NCI-H2227 (cell line): ENCODE data around the gene FGF19.

Experiments used
- DNase-seq: peaks from one replicate; lab custom pipeline; 2025; ENCODE audit not compliant: unreplicated experiment; lab: John Stamatoyannopoulos, UW

FGF19 gene

DNA sequence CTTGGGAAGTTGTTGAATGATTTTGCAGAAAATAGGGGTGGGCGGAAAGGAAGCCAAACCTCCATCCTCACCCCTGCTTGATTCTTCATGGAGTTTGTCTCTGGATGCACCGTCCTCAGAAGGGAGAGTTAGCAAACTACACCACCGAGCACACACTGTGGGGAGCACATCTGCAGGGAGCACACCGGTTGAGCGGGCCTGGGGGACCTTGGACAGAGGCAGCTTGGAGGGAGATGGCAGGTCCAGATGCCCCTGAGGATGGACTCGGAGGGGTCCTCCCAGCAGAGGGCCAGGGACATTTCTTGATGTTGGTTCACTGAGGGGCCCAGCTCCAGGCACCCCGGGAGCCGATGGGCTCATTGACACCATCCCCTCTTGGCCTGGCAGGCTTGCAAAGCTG is 15.1 kb upstream of the FGF19 start:
- no peak for DNase-seq

DNA sequence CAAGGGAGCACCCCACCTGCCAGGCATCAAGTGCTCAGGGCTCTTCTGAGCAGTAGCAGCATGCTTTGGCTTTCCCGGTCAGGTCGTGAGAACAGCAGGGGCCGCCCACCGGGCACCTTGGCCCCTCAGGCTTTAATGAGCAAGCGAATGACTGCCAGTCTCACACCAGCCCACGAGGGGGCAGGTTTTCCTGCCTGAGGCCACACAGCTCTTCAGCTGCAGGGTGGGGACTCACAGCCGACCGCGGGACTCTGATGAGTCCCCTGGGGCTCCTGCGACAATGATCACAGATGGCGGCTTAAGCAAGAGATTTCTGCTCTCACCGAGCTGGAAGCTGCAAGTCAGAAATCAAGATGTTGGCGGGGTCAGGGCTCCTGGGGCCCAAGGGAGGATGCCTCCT is 14.3 kb upstream of the FGF19 start:
- DNase-seq = peak; percentile 67

DNA sequence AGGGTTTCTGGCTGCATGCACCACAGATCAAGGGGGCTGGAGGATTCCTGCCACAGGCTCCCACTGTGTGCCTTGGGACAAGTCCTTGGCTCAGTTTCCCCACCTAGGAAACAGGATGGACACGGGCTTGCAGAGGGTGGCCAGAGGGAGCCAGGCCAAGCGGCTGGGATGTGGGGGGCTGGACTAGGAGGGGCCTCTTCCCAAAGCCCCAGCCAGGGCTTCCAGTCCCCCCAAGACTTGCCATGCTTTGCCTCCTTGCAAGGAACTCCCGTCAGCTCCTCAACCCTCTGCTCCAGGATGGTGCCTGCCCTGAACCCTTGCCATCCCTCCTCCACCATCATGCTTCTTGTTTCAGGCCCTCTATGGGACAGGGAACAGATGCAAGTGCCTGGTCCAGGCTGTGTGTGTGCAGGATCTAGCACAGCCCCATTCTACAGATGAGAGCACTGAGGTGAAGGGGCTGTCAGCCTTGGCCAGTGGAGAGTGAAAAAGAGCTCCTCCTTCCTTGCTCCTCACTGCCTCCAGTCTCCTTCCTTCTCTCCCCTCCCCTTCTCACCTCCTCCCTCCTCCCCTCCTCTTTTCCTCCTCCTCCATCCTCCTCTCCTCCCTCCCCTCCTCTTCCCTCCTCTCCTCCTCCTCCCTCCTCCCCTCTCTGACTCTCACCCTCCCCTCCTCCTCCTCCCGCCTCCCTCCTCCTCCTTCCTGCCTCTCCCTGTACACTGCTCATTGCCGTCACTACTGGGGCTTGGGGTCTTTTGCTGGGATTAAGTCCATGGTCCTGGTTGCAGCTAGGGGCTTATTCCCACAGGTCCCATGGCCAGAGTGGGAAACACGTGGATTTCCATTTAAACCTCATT is 13.3 kb upstream of the FGF19 start:
- no peak for DNase-seq

DNA sequence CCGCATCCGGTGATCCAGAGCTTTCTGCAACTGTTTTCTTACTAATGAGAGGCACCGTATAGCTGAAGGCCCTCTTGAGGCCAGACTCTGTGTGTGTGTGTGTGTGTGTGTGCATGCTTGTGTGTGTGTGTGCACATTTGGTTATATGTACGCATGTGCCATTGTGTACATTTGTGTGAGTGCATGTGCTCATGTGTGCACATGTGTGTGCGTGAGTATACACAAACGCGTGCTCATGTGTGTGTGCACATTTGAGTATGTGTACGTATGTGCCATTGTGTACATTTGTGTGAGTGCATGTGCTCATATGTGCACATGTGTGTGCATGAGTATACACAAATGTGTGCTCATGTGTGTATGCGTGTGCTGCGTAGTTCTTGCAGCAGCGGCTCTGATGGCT is 12.3 kb upstream of the FGF19 start:
- DNase-seq = no peak

DNA sequence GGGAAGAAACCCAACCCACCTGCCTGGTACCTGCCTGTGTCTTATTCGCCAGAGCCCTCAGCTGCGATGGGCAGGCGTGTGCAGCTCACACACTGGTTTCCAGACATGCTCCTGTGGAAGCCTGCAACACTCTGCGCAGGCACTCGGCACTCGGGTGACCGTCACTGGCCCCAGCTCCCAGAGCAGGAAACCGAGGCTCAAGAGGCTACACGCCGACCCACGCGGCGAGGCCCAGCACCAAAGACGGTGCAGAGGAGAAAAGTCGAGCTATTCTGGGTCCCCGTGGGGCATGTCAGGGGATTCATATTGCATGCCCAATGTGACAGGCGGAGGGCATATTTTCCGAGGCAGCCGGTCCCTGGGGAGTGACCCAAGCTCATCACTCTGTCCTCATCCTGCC is 11.6 kb upstream of the FGF19 start:
- no peak for DNase-seq

DNA sequence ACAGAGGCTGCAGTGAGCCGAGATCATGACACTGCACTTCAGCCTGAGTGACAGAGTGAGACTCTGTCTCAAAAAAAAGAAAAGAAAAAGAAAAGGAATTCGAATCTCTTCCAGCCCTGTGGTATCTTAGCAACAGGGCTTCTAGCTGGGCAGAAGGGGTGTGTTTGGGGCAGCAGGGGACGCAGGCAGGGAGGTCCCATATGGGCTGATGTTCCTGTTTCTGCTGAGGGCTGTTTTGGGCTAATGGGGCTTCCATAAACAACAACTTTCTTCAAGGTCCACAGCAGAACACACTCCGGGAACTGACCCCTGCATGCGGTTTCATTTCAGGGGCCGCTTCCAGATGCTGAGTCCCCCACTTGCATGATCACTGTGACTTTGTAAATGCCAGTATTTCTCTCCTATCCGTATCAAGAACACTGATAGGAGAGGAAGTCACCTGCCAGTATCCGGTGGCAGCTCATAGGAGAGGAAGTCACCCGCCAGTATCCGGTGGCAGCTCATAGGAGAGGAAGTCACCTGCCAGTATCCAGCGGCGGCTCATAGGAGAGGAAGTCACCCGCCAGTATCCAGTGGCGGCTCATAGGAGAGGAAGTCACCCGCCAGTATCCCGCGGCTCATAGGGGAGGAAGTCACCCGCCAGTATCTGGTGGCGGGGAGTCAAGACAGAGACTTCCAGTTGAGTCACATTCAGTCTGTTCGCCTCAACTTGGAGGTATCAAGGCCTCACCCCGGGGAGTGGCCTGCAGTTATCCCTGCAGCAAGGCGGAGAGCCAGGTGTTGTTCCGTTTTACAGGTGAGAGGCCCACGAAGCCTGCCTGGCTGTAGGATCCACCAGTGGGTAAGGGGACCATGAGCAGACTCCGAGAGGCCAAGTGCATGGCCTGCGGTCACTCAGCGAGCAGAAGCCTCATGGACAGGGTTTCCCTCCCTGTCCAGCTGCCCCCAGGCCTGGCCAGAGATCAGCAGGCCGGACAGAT is 8.3 kb upstream of the FGF19 start:
- no peak for DNase-seq

DNA sequence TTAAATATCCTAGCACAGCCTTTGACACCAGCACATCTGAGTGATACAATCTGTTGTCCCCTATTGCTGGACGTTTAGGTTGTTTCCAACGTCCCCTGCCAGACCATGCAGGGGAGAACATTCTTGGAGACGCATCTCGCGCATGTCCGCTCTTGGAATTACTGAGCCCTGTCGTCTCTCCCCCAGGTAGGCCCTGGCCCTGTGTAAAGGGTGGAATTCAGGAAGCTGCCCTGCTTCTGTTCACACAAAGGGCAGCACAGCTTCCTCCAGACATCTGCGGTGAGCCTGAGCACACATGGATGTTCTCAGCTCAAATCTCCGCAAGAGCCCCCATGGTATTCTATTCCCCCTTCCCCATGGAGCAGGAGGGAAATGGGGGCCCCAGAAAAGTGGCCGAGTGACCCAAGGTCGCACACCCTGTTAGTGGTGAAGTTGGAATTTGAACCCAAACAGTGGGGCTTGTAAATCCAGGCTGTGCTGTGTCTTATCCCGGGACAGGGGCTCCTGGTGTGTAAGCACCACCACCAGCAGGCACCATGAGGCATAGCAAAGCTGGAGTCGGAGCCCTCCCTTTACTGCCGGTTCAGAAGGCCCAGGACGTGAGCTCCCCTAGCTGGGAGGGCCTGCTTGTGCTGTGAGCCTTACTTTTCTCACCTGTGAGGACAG is 5.0 kb upstream of the FGF19 start:
- DNase-seq = no peak

DNA sequence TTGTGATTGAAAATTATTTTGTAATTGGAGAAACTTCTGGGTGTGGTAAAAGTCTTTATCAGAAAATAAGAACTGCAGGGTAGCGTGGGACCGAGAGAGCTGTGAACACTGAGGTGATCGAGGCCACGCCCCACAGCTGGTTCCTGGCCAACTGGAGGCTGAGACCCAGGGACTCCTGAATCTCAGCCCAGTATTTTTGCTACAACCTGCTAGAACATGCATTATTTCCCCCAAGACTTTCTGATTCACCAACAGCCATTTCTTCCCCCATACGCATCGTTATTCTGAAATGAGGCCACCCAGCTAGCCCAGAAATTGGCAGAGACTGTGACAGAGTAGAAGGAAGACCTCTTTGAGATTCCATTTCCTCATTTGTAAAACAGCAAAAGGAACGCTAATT is 3.4 kb upstream of the FGF19 start:
- no peak for DNase-seq

DNA sequence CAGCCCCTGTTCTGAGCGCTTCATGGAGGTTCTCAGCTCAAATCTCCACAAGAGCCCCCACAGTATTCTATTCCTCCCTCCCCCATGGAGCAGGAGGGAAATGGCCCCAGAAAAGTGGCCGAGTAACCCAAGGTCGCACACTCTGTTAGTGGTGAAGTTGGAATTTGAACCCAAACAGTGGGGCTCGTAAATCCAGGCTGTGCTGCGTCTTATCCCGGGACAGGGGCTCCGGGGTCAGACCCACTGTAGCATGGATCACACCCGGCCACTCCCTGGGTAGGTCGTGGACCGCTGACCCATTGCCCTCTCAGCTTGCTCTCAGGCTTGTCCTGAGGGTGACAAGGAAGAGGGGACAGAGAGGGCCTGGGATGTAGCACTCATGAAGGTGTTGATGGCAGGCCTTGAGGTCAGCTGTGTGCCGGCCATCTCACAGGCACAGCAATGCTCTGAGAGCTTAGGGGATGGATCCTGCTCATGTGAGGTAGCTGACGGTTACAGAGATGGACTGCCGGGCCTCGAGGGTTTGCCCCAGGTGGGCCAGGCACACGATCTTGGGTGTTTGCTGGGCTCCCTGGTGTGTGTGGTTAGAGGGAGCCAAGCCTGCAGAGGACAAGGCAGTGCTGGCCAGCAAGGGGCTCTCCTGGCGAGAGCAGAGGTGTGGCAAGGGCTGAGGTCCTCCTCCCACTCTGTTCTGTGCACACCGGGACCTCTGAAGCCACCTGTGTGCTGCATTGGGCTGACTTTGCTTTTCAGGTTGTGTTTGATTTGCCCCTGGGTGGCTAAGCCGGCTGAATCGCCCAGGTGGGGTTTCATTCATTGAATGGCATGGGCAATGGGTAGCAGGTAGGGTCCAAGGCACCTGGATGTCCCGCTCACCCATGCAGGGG is 2.3 kb upstream of the FGF19 start:
- no peak for DNase-seq

DNA sequence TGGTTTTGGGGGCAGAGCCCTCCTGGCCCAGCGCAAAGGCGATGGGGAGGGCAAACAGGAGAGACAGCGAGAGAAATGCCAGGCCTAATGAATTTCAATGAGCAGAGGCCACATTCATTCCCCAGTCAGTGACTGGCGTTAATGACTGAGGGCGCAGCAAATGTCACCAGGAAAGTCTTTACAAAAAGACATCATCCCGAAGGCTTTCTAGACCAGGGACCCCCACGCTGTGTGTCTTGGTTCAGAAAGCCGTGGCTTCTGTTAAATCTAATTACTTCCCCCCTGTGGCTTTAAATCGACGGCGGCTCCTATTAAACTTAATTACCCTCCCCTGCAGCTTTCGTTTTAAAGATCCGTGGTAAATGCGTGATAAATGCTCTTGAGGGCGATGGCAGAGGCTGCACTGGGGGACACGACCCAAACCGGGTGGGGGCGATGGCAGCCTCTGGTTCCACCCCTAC is 1.6 kb upstream of the FGF19 start:
- peak; percentile 81 for DNase-seq

DNA sequence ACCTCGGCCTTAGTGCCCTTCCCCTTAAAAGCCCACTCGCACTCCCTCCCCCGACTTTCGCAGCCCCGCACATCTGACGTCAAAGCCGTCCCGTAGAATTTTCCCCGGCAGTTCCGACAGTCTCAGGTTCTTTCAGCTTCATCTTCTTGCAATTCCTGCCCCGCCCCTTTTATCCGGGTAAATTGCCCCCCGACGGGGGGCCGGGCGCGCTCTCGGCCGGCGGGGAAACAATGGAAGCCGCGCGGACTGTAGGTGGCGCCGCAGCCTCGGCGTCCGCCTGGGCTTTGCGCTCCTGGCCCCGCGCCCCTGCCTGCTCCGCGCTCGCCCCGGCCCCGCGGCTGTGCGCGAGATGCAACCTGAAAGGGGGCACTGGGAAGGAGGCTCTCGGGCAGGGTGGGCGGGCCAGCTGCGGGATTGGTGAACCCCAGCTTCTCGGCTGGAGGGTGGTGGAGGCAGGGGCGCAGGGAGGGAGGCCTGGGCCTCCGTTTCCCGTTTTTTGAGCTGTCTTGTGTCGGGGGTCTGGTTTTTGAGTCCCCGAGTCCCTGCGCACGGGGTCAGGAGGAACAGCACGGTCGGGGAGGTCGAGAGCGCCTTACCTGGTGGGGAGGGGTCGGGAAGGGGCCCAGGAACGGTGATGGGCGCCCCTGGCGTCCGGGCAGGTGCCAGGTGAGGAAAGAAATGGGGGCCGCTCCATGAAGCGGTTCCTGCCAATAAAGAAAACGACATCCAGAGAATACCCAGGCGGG is 859 bp upstream of the FGF19 start:
- peak; percentile 90 for DNase-seq

DNA sequence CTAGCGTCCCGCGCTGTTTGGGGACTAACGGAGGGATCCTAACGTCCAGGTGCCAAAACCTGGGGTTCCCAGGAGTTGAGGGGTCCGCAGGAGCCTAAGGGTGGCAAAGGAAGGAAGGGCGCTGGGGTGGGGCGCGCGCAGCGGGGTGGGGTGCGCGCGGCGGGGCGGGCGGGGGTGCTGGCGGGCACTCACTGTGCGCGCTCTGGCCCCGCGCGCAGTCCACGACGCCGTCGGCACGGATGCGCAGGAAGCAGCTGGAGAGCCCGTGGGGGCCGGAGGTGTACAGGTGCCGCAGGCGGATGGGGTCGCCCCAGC is 412 bp downstream of the FGF19 start:
- DNase-seq = no peak

DNA sequence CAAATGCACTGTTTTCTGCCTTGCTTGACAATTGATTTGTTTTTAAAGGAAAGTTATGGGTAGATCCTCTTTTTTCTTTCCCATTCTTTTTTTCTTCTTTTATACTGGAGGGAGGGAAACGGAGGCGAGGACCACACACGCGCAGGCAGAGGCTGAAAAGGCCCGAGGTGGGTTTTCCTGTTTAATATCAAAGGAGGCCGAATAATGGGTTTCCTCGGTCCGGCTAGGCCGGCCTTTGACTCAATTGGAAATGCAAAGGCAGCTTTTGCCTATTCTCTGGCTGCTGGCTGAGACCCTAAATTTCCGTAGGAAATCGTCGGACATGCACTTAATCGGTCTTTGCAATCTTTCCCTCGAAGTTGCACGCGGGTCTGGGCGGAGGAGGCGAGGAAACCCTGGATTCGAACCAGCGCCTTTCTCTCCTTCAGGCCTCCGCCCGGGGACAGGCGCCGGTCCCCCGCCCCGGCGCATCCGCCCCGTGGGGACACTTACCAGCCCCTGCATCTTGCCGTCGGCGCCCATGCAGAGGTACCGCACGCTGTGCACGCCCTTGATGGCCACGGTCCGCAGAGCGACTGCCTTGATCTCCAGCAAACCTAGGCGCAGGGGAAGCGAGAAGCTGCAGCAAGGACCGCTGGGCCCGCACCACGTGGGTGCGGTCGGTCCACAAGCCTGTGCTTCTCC is 911 bp downstream of the FGF19 start:
- no peak for DNase-seq

DNA sequence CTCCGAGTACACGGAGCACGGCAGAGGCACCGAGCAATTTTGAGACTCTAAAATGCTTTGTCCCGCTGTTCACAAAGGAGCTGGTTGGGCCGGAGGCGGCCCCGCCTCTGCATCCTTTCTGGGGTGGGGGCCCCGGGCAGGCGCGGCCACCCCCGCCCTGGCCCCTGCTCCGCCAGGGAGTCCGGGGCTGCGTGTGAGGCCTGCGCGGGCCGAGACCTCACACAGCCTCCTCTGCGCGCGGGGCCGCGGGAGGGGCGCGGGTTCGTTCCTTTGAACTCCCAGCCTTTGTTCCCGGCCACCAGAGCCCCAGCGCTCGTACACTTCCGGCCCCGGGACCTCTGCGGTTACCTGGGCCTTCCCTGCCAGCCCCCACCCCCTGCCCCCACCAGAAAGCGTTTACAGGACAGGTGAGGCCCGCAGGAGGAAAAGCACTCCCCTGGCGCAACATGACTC is 1.6 kb downstream of the FGF19 start:
- DNase-seq = no peak

DNA sequence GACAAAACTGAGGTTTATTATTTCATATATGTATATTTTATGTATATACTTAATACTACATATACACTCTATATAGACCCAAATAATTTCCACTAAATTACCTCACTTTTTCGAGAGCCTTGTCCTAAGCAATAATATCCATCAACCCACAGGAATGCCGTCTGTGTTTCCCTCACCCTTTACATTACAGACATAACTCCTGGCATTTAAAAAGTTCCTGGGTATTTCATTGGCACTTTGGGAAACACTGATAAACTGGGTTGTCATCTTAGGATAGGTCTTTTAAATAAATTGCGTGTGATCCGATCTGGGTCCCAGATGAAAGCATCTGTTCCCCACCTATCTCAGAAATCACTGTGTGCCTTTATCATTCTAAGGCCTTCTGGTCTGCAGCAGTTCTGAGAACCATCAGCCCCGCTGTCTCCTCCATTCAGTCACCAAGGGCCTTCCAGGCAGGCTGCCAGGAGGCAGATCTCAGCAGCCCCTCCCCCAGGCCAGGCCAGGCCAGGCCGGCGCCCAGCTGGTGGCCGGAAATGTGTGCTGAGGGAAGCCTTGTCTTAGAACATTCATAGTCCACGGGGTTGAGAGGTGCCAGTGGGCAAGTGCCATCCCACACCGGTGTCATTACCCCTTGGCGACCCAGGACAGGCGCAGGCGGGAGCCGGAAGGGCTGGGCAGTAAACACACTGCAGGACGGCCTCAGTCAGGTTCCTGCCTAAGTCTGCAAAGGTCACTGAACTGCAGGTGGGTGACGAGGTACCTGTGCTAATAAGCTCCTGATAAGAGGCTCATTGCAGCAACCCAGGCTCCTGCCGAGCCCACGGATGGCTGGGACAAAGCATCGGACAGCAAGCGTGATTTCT is 3.3 kb downstream of the FGF19 start:
- DNase-seq = peak; percentile 71

DNA sequence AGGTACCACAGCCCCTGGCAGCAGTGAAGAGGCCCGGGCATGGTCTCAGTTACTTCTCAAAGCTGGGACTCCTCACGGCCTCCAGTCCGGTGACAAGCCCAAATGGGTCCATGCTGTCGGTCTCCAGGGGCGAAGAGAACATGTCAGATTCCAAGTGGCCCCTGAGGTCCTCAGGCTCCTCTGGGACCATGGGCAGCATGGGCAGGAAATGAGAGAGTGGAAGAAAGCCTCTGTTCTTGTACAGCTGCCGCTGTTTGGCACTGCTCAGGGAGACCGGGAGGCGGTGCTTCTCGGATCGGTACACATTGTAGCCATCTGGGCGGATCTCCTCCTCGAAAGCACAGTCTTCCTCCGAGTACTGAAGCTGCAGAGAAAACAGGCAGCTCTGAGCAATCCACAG is 4.6 kb downstream of the FGF19 start:
- no peak for DNase-seq

DNA sequence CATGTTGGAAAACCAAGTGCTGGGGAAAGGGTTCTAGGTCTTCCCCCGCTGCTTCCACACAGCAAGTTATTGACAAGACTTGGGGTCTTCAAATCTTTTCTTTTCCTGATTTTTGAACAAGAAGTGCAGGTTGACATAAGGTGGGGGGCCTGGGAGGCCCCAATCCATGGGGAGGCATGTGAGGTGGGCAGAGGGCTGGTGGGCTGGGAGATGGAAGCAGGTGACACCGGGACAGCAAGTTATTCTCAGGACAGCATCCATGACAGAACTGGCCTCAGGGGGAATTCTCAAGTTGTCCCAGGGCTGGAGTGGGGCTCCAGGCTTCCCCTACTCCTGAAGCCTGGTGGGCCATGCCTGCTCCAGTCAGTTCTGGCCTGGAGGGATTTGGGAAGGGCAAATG is 5.5 kb downstream of the FGF19 start:
- no peak for DNase-seq

DNA sequence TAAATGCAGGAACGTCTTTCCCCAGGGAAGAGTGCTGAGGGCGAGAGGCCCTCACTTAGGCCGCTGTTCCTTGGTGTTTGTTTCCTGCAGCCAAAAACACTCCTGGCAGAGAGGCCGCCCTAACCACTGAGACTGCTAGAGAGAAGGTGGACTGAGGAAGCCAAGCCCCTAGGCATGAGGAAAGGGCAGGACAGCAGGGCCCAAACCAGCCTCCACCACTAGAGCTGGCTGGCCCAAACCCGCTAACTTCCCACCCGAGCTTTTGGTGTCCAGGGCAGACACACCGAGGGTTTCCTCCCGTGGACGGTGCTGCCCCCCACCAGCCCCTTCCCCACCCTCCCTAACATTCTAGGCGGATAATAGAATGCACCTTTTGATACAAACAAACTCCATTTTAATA is 6.0 kb downstream of the FGF19 start:
- no peak for DNase-seq
